ENCODE data around the gene NNMT. TPM values are rescaled to one million over a fixed set of nuclear protein-coding genes. Genes with fewer than 3 reads are reported as not detected.

Gene NNMT
- polyA plus RNA-seq, 10 donors = 28.9 to 109 (median 54.7) TPM

DNA sequence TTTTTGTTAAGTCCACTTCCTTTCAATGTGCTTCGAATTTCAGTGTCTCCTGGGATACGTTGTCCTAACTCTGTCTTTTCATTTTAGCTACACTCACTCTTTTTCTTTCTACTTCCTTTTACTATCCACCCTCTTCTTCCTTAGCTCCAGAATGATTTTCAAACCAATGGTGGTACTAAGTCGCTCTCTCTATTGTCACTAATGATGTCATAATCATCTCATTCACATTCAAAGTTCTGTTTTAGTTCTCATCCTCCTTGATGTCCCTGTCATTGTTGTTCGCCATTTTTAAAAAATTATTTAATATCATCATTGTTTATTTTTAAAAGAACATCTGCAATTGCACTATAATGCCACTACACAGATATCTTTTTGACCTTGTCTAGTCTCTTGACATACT, 47.3 kb downstream of the NNMT start:
- DNase-seq = no peak

- no peak for DNase-seq
These were observed 48.3 kb downstream of the NNMT start for GRCh38 chr11:114344494-114344893.

DNA sequence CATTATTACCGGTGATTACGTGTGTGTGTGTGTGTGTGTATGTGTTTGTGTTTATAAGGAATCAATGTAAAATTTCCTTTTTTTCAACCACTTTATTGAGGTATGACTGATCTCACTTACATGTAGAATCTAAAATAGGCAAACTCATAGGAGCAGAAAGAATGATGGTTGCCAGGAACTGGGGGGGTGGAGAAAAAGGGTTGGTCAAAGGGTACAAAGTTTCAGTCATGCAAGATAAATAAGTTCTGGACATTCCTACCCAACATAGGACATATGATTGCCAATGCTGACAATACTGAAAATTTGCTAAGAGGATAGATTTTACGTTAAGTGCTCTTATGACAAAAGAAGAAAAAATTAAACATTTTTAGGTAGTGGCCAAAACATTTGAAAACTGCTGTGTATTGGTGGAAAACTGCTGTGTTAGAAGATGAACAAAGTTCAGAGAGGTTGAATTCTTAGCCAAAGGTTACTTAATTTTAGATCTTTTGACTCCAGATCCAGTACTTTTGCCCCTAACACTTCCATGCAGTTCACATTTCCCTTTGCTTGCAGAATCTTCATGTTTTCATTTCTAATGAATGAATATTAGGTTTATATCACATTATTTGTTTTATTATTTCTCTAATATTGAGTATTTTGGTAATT, 49.5 kb downstream of the NNMT start:
- DNase-seq = no peak

- no peak for DNase-seq
These were observed 50.5 kb downstream of the NNMT start for GRCh38 chr11:114346709-114347141.

DNA sequence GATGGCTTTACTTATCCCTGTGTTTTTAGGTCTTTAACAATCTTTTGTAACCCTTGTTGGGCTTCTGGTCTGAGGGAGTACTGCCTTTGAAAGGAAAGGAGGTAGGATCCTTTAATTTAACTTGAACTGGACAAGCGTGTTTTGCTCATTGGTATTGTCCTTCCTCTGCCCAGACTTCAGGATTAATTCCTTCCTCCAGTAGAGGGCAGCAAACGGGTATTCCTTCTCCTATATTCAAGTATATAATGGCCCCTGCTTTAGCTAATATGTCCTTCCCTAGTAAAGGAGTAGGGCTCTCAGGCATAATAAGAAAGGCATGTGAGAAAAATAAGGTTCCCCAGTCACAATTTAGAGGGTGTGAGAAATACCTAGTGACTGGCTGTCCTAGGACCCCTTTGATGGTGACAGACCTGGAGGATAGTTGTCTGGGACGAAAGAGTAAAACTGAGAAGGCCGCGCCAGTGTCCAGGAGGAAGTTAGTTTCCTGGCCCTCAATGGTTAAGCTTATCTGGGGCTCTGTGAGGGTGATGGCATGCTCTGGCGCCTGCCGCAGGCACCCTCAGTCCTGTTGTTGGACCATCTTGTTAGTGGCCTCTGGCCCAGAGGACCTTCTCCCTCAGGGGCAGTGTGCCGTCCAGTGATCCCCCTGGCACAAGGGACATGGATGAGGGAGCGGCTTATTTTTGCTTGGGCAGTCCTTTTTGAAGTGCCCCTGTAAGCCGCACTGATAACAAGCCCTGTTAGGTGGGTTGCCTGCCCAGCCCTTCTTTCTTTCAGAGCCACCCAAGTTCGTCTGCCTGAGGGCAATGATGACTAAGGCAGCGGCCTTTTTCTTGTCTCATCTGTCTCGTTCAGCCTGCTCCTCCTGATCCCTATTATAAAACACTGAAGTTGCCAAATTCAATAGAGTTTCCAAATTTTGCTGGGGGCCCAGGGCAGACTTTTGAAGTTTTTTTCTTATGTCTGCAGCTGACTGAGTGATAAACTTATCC, 52.3 kb downstream of the NNMT start:
- peak; percentile 44 to 66 (median 55) for DNase-seq

DNA sequence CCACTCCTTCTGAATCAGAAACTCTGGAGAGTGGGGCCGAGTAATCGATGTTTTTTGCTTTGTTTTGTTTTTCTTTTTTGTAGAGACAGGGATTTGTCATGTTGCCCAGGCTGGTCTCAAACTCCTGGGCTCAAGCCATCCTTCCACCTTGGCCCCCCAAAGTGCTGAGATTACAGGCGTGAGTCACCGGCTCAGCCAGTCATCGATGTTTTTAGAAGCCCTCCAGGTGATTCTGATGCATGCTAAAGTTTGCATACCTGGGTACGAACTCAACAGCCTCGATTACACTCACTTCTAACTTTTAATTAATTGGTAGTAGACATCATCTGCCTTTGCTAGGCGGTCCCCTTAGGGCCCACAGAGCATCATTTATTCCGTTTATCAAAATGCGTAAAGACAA, 53.8 kb downstream of the NNMT start:
- DNase-seq = no peak

DNA sequence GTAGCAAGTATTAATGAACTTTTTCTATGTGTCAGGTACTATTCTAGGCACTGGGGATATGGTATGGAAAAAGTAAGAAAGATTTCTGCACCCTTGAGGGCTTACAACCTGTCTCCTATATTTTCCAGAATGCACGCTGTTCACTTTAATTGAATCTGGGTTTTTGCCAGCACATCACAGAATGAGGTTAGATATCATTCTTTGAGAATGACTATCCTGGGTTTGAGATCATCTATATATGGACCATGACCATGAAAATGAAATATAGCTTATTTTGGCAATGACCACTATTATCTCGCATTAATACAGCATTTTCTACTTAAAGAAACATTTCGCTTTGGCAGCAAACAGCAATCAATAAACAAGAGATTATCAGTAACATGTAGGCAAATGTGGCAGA, 57.2 kb downstream of the NNMT start:
- DNase-seq = peak in 2 of 3 donors; percentile 14 to 21

DNA sequence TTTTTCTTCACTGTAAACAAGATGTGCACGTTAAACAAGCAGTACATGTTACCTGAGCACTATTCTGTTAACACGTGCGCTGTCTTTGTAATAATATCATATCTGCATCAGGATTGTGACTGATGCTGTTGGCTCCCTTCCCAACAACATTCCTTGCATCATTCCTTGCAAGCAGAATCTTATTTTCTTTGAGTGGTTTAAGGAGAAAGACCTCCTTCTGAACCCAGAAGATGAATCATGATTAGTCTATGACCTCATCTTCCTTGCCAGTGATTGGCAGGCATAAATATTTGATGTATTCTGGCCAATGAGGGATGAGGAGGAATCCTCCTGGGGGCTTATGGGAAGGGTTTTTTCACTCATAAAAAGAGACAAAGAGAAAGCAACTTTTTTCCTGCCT, 57.9 kb downstream of the NNMT start:
- DNase-seq = peak; percentile 20 to 89 (median 58)

DNA sequence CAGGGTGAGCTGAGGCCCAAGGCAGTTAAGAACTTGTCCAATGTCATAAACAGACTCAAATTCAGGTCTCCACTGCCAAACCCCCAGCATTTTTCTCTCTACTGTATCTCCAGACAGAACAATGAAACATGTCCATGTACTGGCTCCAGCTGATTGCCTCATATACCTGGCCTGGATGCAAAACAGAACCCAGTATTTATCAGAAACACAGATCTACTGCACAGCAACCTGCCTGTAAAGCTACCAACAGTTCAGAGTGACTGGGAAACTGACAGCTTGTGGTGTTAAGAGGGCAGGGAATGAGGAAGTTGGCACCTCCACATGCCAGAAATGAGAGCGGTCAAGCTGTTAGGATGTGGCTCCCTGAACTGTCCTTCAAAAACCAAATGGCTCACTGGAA, 62.5 kb downstream of the NNMT start:
- DNase-seq = no peak

- DNase-seq = no peak
These were observed 63.1 kb downstream of the NNMT start for GRCh38 chr11:114359342-114359741.

GRCh38 chr11:114362326-114362725, 66.1 kb downstream of the NNMT start:
- DNase-seq = no peak

GRCh38 chr11:114362958-114363357, 66.8 kb downstream of the NNMT start:
- no peak for DNase-seq

Other genes with a start within 250 kb of the NNMT start
- 10 to 100 TPM in 1 of 10 donors, 1 to 10 TPM in 9; 3.2 to 10.1 (median 5.9) TPM for gene ZBTB16, start 236.7 kb upstream of the NNMT start, polyA plus RNA-seq (ENCODE audit: insufficient read length in 10 of 10)
- gene C11orf71, start 104.1 kb downstream of the NNMT start, polyA plus RNA-seq (ENCODE audit: insufficient read length in 10 of 10) = 1 to 10 TPM; 7.3 to 10.0 (median 8.7) TPM
- gene RBM7, start 104.3 kb downstream of the NNMT start, polyA plus RNA-seq (ENCODE audit: insufficient read length in 10 of 10) = 10 to 100 TPM; 24.7 to 33.4 (median 27.8) TPM
- gene REXO2, start 143.1 kb downstream of the NNMT start, polyA plus RNA-seq (ENCODE audit: insufficient read length in 10 of 10) = 10 to 100 TPM; 51.8 to 69.3 (median 60.4) TPM

Measured in muscle of back (tissue), 11 donors.